ENCODE results near the gene CNN1.

DNA sequence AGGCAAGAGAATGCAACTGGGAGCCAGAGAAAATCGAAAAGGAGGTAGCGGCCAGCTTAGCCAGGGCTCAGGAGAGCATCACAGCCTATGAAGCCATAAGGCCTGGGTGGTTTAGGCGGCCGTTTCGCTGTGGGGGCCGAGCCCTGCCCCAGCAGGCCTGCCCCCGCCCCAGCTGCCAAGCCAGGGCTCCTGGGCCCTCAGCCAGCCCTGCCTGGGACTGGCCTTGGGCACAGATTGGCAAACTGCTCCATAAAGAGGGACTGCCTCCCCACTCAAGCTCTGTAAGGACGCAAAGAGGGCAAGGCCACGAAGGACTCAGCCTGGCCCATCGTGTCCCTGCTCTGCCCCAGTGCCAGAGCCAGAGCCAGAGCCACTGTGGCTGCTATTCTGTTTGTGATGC lies 43.2 kb upstream of the CNN1 start:
- TF ChIP-seq, protein P1, sequence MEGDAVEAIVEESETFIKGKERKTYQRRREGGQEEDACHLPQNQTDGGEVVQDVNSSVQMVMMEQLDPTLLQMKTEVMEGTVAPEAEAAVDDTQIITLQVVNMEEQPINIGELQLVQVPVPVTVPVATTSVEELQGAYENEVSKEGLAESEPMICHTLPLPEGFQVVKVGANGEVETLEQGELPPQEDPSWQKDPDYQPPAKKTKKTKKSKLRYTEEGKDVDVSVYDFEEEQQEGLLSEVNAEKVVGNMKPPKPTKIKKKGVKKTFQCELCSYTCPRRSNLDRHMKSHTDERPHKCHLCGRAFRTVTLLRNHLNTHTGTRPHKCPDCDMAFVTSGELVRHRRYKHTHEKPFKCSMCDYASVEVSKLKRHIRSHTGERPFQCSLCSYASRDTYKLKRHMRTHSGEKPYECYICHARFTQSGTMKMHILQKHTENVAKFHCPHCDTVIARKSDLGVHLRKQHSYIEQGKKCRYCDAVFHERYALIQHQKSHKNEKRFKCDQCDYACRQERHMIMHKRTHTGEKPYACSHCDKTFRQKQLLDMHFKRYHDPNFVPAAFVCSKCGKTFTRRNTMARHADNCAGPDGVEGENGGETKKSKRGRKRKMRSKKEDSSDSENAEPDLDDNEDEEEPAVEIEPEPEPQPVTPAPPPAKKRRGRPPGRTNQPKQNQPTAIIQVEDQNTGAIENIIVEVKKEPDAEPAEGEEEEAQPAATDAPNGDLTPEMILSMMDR (IDR thresholded peaks at IDR 0.05): no peak
- TF ChIP-seq POLR2A (IDR thresholded peaks at IDR 0.05): peak in 1 of 2 donors; percentile 27

Data from adrenal gland (tissue), 5 donors.